GF-D8 (cell line): Measurements from ENCODE around the gene HS3ST1.
"Not testable (repeated sequence)": the region's sequence is repeated elsewhere in the genome, so short reads cannot be mapped to it uniquely, and the experiment has no call there.

Experiments
- DNase-seq: peaks from one replicate; lab custom pipeline; 2025; lab: John Stamatoyannopoulos, UW

Gene HS3ST1

GRCh38 chr4:11399461-11399971 lies 29.2 kb downstream of the HS3ST1 start:
- no peak for DNase-seq

- DNase-seq = no peak
Measured at GRCh38 chr4:11397819-11398610, 30.7 kb downstream of the HS3ST1 start.

DNA sequence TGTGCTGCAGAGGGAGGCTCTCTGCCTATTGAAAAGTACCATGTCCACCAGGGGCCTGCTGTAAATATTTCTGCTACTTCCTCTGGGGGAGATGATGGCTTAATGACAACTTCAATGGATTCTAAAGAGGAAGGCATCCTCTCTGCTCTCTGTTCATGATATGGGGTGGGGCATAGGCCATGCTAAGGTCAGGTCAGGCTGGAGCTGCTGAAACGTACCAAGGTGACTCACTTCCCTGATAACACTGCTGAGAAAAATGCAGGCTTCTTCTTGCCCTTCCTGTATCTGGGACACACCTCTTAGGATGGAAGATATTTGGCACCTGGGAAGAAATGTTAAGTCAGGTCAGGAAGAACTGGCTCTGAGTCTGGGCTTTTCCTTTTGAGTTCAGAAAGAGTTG lies 31.5 kb downstream of the HS3ST1 start:
- DNase-seq = no peak

DNA sequence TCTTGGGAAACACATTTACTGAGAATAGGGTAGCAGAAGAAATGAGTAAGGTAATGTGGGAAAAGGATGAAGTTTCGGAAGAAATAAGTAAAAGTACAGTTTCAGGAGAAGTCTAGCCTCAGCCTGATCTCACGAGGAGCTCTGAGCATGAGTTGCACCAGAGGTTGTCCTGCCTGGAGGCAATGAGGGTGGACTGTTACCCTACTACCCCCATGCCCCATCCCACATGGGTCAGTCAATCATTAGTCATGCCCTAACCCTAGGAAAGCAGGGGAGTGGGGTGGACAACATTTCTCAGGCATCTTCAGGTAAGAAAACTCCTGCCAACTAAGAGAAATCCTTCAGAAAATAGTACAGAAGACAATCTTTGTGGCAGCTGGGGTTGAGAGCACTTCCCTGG lies 35.1 kb downstream of the HS3ST1 start:
- DNase-seq = no peak

GRCh38 chr4:11384072-11384471 lies 44.6 kb downstream of the HS3ST1 start:
- not testable (repeated sequence) for DNase-seq

DNA sequence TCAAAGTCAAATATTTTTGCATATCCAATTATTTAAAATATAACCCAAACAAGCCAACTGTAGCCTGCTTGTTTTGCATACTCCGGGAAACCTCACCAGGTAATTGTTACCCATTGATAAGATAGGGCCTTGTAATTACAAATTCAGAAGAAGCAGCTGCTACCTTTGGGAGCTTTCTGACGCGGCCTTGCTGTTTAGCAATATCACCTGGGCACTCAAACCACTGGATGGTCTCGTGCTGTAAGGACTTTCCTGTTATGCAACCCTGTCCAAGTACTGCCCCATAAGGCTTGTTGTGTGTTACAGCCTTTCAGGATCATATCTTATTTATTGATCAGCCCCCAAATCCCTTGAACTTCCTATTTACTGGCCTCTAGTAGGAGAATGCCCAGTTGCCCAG lies 52.1 kb downstream of the HS3ST1 start:
- no peak for DNase-seq

- no peak for DNase-seq
Measured at GRCh38 chr4:11376146-11376545, 52.5 kb downstream of the HS3ST1 start.

- DNase-seq = no peak
Measured at GRCh38 chr4:11368701-11369115, 60.0 kb downstream of the HS3ST1 start.

- DNase-seq = no peak
Measured at GRCh38 chr4:11367371-11367770, 61.3 kb downstream of the HS3ST1 start.

DNA sequence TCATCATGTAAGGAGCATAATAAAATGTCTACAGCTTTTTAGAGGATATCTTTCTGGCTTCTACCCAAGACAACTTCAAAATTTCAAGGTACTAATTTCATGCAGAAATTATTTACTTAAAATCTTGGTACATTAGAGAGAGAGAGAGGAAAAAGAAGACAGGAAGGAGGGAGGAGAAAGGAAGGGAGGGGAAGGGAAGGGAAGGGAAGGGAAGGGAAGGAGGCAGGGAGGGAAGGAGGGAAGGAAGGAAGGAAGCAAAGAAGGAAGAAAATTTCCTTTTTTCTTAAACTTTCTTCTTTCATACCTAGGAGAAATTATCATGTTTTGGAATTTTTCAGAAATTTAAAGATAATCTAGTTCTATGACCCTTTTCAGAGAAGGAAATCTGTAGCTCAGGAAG lies 61.8 kb downstream of the HS3ST1 start:
- no peak for DNase-seq

DNA sequence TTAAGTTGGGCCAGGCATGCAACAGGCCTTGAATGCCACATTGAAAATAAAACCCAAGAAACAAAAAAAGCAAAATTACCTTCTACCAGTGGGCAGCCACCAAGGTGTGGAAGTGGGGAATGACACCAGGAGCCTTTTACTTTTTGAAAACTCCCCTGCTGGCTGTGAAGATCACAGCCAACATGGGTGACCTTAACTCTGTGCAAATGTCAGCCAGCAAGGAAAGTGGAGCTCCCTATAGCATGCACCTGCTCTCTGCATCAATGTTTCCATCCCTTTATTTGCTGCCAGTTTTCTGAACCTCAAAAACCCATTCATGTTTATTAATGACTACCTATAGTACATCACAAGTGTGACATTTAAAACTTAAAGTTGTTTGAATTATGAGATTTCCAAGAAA lies 63.7 kb downstream of the HS3ST1 start:
- DNase-seq = no peak

- no peak for DNase-seq
Measured at GRCh38 chr4:11359591-11359990, 69.1 kb downstream of the HS3ST1 start.

DNA sequence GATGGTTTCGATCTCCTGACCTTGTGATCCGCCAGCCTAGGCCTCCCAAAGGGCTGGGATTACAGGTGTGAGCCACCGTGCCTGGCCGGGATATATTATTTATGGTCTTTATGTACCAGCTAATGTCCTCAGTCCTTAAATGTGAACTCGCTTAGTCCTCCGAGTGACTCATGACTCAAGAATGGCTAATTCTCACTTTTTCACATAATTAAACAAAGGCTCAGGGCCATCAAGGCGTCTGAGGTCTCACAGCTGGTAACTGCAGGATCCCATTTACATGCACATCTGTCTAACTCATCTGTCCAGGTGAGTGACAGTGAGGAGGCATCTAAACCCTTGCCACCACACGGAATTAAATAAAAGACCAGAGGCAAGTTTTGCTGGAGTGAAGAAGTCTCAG lies 73.5 kb downstream of the HS3ST1 start:
- DNase-seq = no peak

DNA sequence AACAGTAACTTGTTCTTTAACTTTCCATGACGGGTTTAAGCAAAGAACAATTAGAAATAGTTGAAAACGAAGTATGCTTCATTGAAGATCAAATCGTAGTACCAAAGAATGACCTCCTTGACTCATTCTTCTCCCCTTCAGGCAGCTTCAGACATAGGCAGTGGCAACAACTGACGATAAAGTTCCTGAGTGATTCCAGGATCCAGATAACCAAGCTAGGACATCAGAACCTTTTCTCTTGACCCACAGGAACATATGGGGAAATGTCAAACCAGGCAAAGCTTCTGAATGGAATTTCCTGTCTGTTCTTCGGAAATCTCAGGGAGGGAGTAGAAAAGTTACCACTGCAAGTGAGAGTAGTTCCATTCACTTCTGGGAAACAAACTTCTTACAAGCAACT lies 74.2 kb downstream of the HS3ST1 start:
- DNase-seq = no peak

GRCh38 chr4:11348449-11349088 lies 80.1 kb downstream of the HS3ST1 start:
- DNase-seq = no peak

GRCh38 chr4:11344916-11345315 lies 83.8 kb downstream of the HS3ST1 start:
- no peak for DNase-seq

GRCh38 chr4:11343536-11343935 lies 85.2 kb downstream of the HS3ST1 start:
- no peak for DNase-seq
